Trophoblast cell (in vitro differentiated cells and primary cell): Measurements from ENCODE around the gene HERC5.

Experiments used
- DNase-seq, 2 donors: peaks; one replicate each; pipeline ENCODE4 v3.0.0-alpha.2; 2016
- H2AFZ ChIP-seq: 2 replicates; pipeline ENCODE4 v1.6.1; 2013; ENCODE audit warnings: low read length, moderate library complexity, mild to moderate bottlenecking; ENCODE audit not compliant: insufficient read depth, poor library complexity
- H2AK5ac ChIP-seq: 2 replicates; pipeline ENCODE4 v1.6.1; 2013; ENCODE audit warnings: mild to moderate bottlenecking, low read length
- H2BK120ac ChIP-seq: 2 replicates; pipeline ENCODE4 v1.6.1; 2013; ENCODE audit warnings: low read length, mild to moderate bottlenecking, moderate library complexity; ENCODE audit not compliant: insufficient read depth, poor library complexity
- H2BK12ac ChIP-seq: 2 replicates; pipeline ENCODE4 v1.6.1; 2013; ENCODE audit warnings: mild to moderate bottlenecking, low read length, moderate library complexity
- H2BK5ac ChIP-seq: 2 replicates; pipeline ENCODE4 v1.6.1; 2013; ENCODE audit warnings: low read length, low read depth, moderate library complexity, mild to moderate bottlenecking; ENCODE audit not compliant: poor library complexity
- H3K14ac ChIP-seq: 2 replicates; pipeline ENCODE4 v1.6.1; 2013; ENCODE audit warnings: mild to moderate bottlenecking, low read length
- H3K18ac ChIP-seq: 2 replicates; pipeline ENCODE4 v1.6.1; 2013; ENCODE audit warnings: mild to moderate bottlenecking, low read length
- H3K23ac ChIP-seq: 2 replicates; pipeline ENCODE4 v1.6.1; 2013; ENCODE audit warnings: low read length
- H3K27ac ChIP-seq: 2 replicates; pipeline ENCODE4 v1.5.1; 2013; ENCODE audit warnings: low read depth, mild to moderate bottlenecking, inconsistent platforms, low read length, moderate library complexity
- H3K27me3 ChIP-seq: 2 replicates; pipeline ENCODE4 v1.6.1; 2013; ENCODE audit warnings: inconsistent platforms, mild to moderate bottlenecking, low read length, moderate library complexity; ENCODE audit not compliant: insufficient read depth
- H3K36me3 ChIP-seq, 2 experiments: 1 replicate in 1 of 2; 2 replicates in 1 of 2; pipeline ENCODE4 v1.6.1; 2013; ENCODE audit warnings: low read length in 2 of 2, mild to moderate bottlenecking in 2 of 2, moderate library complexity in 1 of 2; ENCODE audit not compliant: insufficient read depth in 2 of 2, control insufficient read depth in 1 of 2
- H3K4ac ChIP-seq: 2 replicates; pipeline ENCODE4 v1.6.1; 2013; ENCODE audit warnings: low read depth, mild to moderate bottlenecking, low read length, moderate library complexity
- H3K4me1 ChIP-seq, 2 experiments: 1 replicate in 1 of 2; 2 replicates in 1 of 2; pipeline ENCODE4 v1.6.1; 2013; ENCODE audit warnings: low read length in 2 of 2, mild to moderate bottlenecking in 2 of 2, moderate library complexity in 1 of 2; ENCODE audit not compliant: insufficient read depth in 2 of 2, control insufficient read depth in 1 of 2
- H3K4me2 ChIP-seq: 2 replicates; pipeline ENCODE4 v1.6.1; 2013; ENCODE audit warnings: inconsistent platforms, mild to moderate bottlenecking, low read length, moderate library complexity
- H3K4me3 ChIP-seq: 2 replicates; pipeline ENCODE4 v1.5.1; 2013; ENCODE audit warnings: mild to moderate bottlenecking, low read depth, low read length, inconsistent platforms
- H3K79me1 ChIP-seq: one replicate; pipeline ENCODE4 v1.6.1; 2013; ENCODE audit warnings: low read length
- H3K79me2 ChIP-seq: 2 replicates; pipeline ENCODE4 v1.6.1; 2013; ENCODE audit warnings: low read length, mild to moderate bottlenecking; ENCODE audit not compliant: control insufficient read depth, insufficient read depth, poor library complexity
- H3K9ac ChIP-seq: 2 replicates; pipeline ENCODE4 v1.6.1; 2013; ENCODE audit warnings: mild to moderate bottlenecking, low read length
- H3K9me3 ChIP-seq: 2 replicates; pipeline ENCODE4 v1.6.1; 2013; ENCODE audit warnings: low read depth, mild to moderate bottlenecking, control low read depth, inconsistent platforms, low read length; ENCODE audit not compliant: insufficient read depth
- H4K12ac ChIP-seq: 2 replicates; pipeline ENCODE4 v1.6.1; 2013; ENCODE audit warnings: low read depth, mild to moderate bottlenecking, low read length, moderate library complexity
- H4K8ac ChIP-seq: 2 replicates; pipeline ENCODE4 v1.6.1; 2013; ENCODE audit warnings: low read depth, mild to moderate bottlenecking, low read length, moderate library complexity
- H4K91ac ChIP-seq: one replicate; pipeline ENCODE4 v1.6.1; 2013; ENCODE audit warnings: low read depth, mild to moderate bottlenecking, low read length, moderate library complexity
- WGBS: extraction: QIAGEN DNeasy Blood & Tissue Kit; methylation state at CpG from one replicate; pipeline ENCODE4 v1.1.7; 2013; ENCODE audit warnings: missing lambda C conversion rate; ENCODE audit not compliant: insufficient read length, insufficient coverage; ENCODE audit errors: extremely low coverage; 5-methylcytosine and 5-hydroxymethylcytosine counted together

HERC5 gene

GRCh38 chr4:88449290-88449689, 7.6 kb upstream of the HERC5 start:
- Histone ChIP-seq H2BK5ac (no peak overlapping the region), H3K18ac (no peak overlapping the region), H2BK12ac (no peak overlapping the region), H3K4me1 (peaks cover 0 to 5% of the 10 kb centered on the region in 2 experiments), H3K27me3 (no peaks in the 10 kb centered on the region), H2AK5ac (no peak overlapping the region), H3K4me2 (no peak overlapping the region), H3K14ac (no peak overlapping the region), H2BK120ac (no peak overlapping the region), H3K79me2 (no peaks in the 10 kb centered on the region), H4K12ac (no peak overlapping the region), H4K8ac (no peak overlapping the region), H3K4ac (no peak overlapping the region), H3K23ac (no peak overlapping the region), H3K27ac (no peak overlapping the region), H3K4me3 (no peak overlapping the region), H3K9ac (no peak overlapping the region), H3K79me1 (no peaks in the 10 kb centered on the region), H3K9me3 (peaks cover 1% of the 10 kb centered on the region), H2AFZ (no peak overlapping the region), H4K91ac (no peak overlapping the region), H3K36me3 (no peaks in the 10 kb centered on the region)
- DNase-seq: peak in 1 of 2 donors; percentile 43

- peaks cover 1% of the 10 kb centered on the region for H3K9me3 ChIP-seq
- no peak for DNase-seq
- no peak overlapping the region for H3K27ac ChIP-seq
- H3K14ac ChIP-seq: no peak overlapping the region
- no peak overlapping the region for H3K9ac ChIP-seq
- H4K91ac ChIP-seq: no peak overlapping the region
- no peaks in the 10 kb centered on the region for H3K27me3 ChIP-seq
- H2BK12ac ChIP-seq: no peak overlapping the region
- peaks cover 0 to 5% of the 10 kb centered on the region in 2 experiments for H3K4me1 ChIP-seq
- H2BK5ac ChIP-seq: no peak overlapping the region
- H3K79me1 ChIP-seq: no peaks in the 10 kb centered on the region
- no peak overlapping the region for H3K4ac ChIP-seq
- H2AK5ac ChIP-seq: no peak overlapping the region
- no peaks in the 10 kb centered on the region for H3K79me2 ChIP-seq
- H3K4me2 ChIP-seq: no peak overlapping the region
- H2BK120ac ChIP-seq: no peak overlapping the region
- H3K4me3 ChIP-seq: no peak overlapping the region
- no peak overlapping the region for H4K12ac ChIP-seq
- H3K23ac ChIP-seq: no peak overlapping the region
- no peak overlapping the region for H2AFZ ChIP-seq
- WGBS: no CpG with 5 or more reads among the region's 2 CpGs
- H3K18ac ChIP-seq: no peak overlapping the region
- H3K36me3 ChIP-seq: no peaks in the 10 kb centered on the region
- no peak overlapping the region for H4K8ac ChIP-seq
These were observed 5.7 kb upstream of the HERC5 start for GRCh38 chr4:88451205-88451604.

- Histone ChIP-seq H4K12ac (no peak overlapping the region), H3K4ac (no peak overlapping the region), H3K27ac (no peak overlapping the region), H3K4me3 (no peak overlapping the region), H3K9me3 (peaks cover 1% of the 10 kb centered on the region), H4K8ac (no peak overlapping the region), H3K27me3 (peaks cover 10% of the 10 kb centered on the region), H2BK120ac (no peak overlapping the region), H2AK5ac (no peak overlapping the region), H3K9ac (no peak overlapping the region), H2BK12ac (no peak overlapping the region), H2BK5ac (no peak overlapping the region), H3K23ac (no peak overlapping the region), H2AFZ (no peak overlapping the region), H3K18ac (no peak overlapping the region), H3K79me1 (no peaks in the 10 kb centered on the region), H3K36me3 (no peaks in the 10 kb centered on the region), H3K14ac (no peak overlapping the region), H3K79me2 (no peaks in the 10 kb centered on the region), H4K91ac (no peak overlapping the region), H3K4me2 (no peak overlapping the region), H3K4me1 (peaks cover 3 to 5% of the 10 kb centered on the region in 2 experiments)
- DNase-seq: no peak
- WGBS: no CpG with 5 or more reads among the region's 2 CpGs
These were observed 4.0 kb upstream of the HERC5 start for GRCh38 chr4:88452912-88453311.

- no peaks in the 10 kb centered on the region for H3K79me2 ChIP-seq
- H3K4me2 ChIP-seq: peak overlapping the region; percentile 82
- no peak overlapping the region for H3K23ac ChIP-seq
- WGBS: no CpG with 5 or more reads among the region's 75 CpGs
- peak overlapping the region; percentile 75 for H3K4me3 ChIP-seq
- H4K8ac ChIP-seq: peak overlapping the region; percentile 33
- no peak overlapping the region for H2AK5ac ChIP-seq
- H3K27ac ChIP-seq: no peak overlapping the region
- no peak overlapping the region for H2BK12ac ChIP-seq
- peaks cover 10% of the 10 kb centered on the region for H3K27me3 ChIP-seq
- H3K9ac ChIP-seq: no peak overlapping the region
- H2AFZ ChIP-seq: peak overlapping the region; percentile 84
- H2BK5ac ChIP-seq: no peak overlapping the region
- peak; percentile 75 to 81 for DNase-seq
- no peak overlapping the region for H2BK120ac ChIP-seq
- H4K12ac ChIP-seq: no peak overlapping the region
- no peak overlapping the region for H3K4ac ChIP-seq
- peaks cover 1% of the 10 kb centered on the region for H3K9me3 ChIP-seq
- H3K14ac ChIP-seq: peak overlapping the region; percentile 28
- no peak overlapping the region for H4K91ac ChIP-seq
- H3K79me1 ChIP-seq: no peaks in the 10 kb centered on the region
- no peaks in the 10 kb centered on the region for H3K36me3 ChIP-seq
- peaks cover 0 to 3% of the 10 kb centered on the region in 2 experiments for H3K4me1 ChIP-seq
- no peak overlapping the region for H3K18ac ChIP-seq
These were observed 586 bp downstream of the HERC5 start for GRCh38 chr4:88457307-88458103.
